ENCODE data around the gene NAT9. TPM values are rescaled to one million over a fixed set of nuclear protein-coding genes. Genes with fewer than 3 reads are reported as not detected.

The NAT9 gene
- total and polyA plus RNA-seq, 11 donors = 7.9 to 36.6 (median 18.2) TPM

DNA sequence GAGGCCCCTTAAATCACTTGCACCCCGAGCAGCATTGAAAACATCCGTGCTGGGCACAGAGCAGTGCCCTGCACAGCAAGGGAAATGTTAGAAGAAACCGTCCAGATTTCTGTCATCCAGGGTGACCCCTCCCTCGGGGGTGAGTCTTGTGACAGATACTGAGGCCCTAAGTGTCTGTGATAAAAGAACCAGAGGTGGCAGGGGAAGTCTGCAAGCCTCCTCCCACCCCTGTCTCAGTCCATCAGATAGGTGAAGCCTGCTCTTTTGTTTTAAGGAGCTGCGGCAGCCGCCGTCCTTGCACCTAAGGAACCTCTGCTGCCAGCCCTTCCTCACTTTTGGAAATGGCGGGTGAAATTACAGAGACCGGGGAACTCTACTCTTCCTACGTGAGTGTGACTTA, 845 bp upstream of the NAT9 start:
- H3K27me3 ChIP-seq = no peaks in the 10 kb centered on the region
- peaks cover 0 to 39% (median 20%) of the 10 kb centered on the region in 9 donors for H3K36me3 ChIP-seq
- TF ChIP-seq, protein P1, sequence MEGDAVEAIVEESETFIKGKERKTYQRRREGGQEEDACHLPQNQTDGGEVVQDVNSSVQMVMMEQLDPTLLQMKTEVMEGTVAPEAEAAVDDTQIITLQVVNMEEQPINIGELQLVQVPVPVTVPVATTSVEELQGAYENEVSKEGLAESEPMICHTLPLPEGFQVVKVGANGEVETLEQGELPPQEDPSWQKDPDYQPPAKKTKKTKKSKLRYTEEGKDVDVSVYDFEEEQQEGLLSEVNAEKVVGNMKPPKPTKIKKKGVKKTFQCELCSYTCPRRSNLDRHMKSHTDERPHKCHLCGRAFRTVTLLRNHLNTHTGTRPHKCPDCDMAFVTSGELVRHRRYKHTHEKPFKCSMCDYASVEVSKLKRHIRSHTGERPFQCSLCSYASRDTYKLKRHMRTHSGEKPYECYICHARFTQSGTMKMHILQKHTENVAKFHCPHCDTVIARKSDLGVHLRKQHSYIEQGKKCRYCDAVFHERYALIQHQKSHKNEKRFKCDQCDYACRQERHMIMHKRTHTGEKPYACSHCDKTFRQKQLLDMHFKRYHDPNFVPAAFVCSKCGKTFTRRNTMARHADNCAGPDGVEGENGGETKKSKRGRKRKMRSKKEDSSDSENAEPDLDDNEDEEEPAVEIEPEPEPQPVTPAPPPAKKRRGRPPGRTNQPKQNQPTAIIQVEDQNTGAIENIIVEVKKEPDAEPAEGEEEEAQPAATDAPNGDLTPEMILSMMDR (IDR thresholded peaks at IDR 0.05) = no peak
- TF ChIP-seq POLR2A (IDR thresholded peaks at IDR 0.05) = no peak
- H3K4me3 ChIP-seq = peak overlapping the region; percentile 53 to 99 (median 84)
- intact Hi-C loops (cut with DNase I) = loop anchor here in 1 of 10 donors (1.0 kb wide), 1 partner anchor 29 kb away; the partner anchor contains the start of gene NHERF1
- H3K9me3 ChIP-seq = no peaks in the 10 kb centered on the region
- 17 to 41% (median 32%) methylated on average over 7 to 10 of the region's 10 CpGs for WGBS, 4 donors
- peaks cover 0 to 73% (median 19%) of the 10 kb centered on the region in 12 donors for H3K4me1 ChIP-seq
- ATAC-seq (no peak), DNase-seq (no peak)
- H3K27ac ChIP-seq = peak overlapping the region in 5 of 12 donors; percentile 28 to 85 (median 80)

DNA sequence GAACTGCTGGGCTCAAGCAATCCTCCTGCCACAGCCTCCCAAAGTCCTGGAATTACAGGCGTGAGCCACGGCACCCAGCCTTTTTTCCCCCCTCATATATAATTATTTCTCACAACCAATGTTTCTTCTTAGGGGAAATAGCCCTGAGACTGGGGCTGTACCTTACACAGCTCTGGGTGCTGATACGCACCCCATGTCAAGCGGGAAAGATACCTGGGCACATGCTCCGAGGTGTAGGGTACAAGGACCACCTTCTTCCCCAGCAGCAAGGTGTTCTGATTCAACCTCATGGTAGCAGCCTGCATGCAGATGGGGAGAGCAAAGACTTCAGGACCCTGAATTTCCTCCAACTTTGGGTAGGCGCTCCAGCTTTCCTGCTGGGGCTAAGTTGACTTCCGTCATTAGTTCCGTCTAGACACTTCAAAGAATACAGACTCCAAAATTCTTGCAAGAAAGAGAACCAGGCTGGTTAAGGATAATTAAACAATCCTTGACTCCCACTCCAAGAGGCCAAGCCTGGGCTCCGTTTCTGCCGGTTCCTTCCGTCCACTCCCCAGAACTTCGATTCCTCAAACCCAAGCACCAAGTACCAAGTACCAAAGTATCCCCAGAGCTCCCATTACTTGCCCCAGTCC, 619 bp downstream of the NAT9 start:
- intact Hi-C loops (cut with DNase I) = loop anchor here in 1 of 10 donors (1.0 kb wide), 1 partner anchor 27 kb away; the partner anchor contains the start of gene NHERF1
- H3K27me3 ChIP-seq = no peaks in the 10 kb centered on the region

DNA sequence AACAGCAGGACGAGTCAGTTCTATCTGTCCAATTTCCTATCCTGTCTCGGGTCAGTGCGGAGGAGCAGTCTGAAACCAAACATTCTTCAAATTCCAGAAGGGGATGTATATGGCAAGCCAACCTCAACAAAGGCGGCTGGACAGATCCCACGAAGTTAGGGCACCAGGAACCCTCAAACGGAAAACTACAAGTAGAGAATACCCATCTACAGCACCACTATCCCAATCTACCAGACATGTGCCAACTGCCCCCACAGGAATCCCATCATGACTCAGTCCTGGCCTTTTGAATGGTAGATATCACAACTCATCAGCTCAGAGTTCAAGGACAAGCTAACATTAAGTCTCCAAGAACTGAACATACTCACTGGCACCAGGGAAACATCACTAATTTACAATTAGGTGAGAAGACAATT, 2.3 kb downstream of the NAT9 start:
- H3K4me1 ChIP-seq = peaks cover 0 to 52% (median 27%) of the 10 kb centered on the region in 12 donors
- no peak overlapping the region for H3K4me3 ChIP-seq
- H3K27ac ChIP-seq = peak overlapping the region in 1 of 12 donors; percentile 14
- no peaks in the 10 kb centered on the region for H3K9me3 ChIP-seq
- TF ChIP-seq, protein P1 (IDR thresholded peaks at IDR 0.05) = no peak
- no peak for TF ChIP-seq POLR2A (IDR thresholded peaks at IDR 0.05)
- no peaks in the 10 kb centered on the region for H3K27me3 ChIP-seq
- WGBS, 4 donors = 58 to 72% (median 59%) methylated on average over 5 to 6 of the region's 6 CpGs
- H3K36me3 ChIP-seq = peaks cover 0 to 57% (median 31%) of the 10 kb centered on the region in 9 donors
- DNase-seq (no peak), ATAC-seq (no peak)
- intact Hi-C loops (cut with DNase I) = loop anchor here in 2 of 10 donors (5.0 kb wide), 2 partner anchors 37 to 117 kb away; partner anchors contain the start of gene RAB37 (in 1 of the 2)

More for the DNA sequence above, 619 bp downstream of the NAT9 start:
- DNase-seq = no peak
- Histone ChIP-seq H3K4me3 (peak overlapping the region; percentile 53 to 99 (median 84)), H3K36me3 (peaks cover 0 to 46% (median 33%) of the 10 kb centered on the region in 9 donors), H3K4me1 (peaks cover 0 to 65% (median 19%) of the 10 kb centered on the region in 12 donors), H3K9me3 (no peaks in the 10 kb centered on the region), H3K27ac (peak overlapping the region in 11 of 12 donors; percentile 47 to 85 (median 75))
- ATAC-seq = no peak
- 37 to 40% (median 38%) methylated on average over 12 of the region's 12 CpGs for WGBS, 4 donors
- TF ChIP-seq POLR2A (IDR thresholded peaks at IDR 0.05) = no peak
- TF ChIP-seq, protein P1 (IDR thresholded peaks at IDR 0.05) = no peak

DNA sequence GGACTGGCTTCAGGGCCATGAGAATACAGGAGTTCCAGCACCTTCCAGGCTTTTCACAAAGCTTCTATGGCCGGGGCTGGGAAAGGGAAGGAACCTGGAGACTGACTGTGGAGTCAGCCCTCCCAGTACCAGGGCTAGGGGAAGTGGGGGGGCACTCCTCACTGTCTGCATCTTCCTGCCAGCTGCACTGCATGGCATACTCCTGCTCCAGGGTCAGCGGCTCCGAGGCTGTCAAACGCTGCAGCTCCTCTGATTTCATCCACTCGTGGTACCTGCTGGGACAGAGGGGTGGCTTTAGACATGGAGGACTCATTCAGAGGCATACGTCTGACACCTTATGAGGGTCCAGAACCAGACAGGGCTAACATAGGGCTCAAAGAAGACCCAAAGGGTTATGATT, 2.7 kb downstream of the NAT9 start:
- TF ChIP-seq, protein P1 (IDR thresholded peaks at IDR 0.05) = no peak
- no peak for TF ChIP-seq POLR2A (IDR thresholded peaks at IDR 0.05)
- Histone ChIP-seq H3K9me3 (no peaks in the 10 kb centered on the region), H3K4me1 (peaks cover 0 to 55% (median 31%) of the 10 kb centered on the region in 12 donors), H3K36me3 (peaks cover 0 to 61% (median 31%) of the 10 kb centered on the region in 9 donors), H3K27ac (no peak overlapping the region), H3K27me3 (no peaks in the 10 kb centered on the region), H3K4me3 (no peak overlapping the region)
- WGBS, 4 donors = 80 to 83% (median 82%) methylated on average over 6 of the region's 6 CpGs
- no peak for ATAC-seq
- no peak for DNase-seq
- intact Hi-C loops (cut with DNase I) = loop anchor here in 2 of 10 donors (5.0 kb wide), 2 partner anchors 36 to 116 kb away; partner anchors contain the start of gene RAB37 (in 1 of the 2)
